Endothelial cell of umbilical vein (primary cell): ENCODE data around the gene B3GALT6. TPM values are rescaled to one million over a fixed set of nuclear protein-coding genes. Genes with fewer than 3 reads are reported as not detected.

Experiments used
- BruUV-seq: library from RNA; stranded (reverse); fragments of 400-500 nt; replicated peaks from 2 replicates; lab custom pipeline; 2021; lab: Mats Ljungman, UMichigan
- CTCF ChIA-PET: fragments of 300-600, 350-600 bp; sonication (Branson Sonifier 250); formaldehyde crosslinking; loops from one replicate; lab custom pipeline; 2021; ENCODE audit warnings: antibody characterized with exemption, inconsistent platforms; lab: Charles Lee
- POLR2A ChIA-PET: fragments of 300-600, 350-600 bp; sonication (Branson Sonifier 250); formaldehyde crosslinking; loops from one replicate; lab custom pipeline; 2021; ENCODE audit warnings: antibody characterized with exemption, inconsistent platforms; lab: Charles Lee
- DNase-seq: peaks from one replicate; pipeline ENCODE4 v3.0.0-alpha.2; 2011; ENCODE audit warnings: low read depth, low spot score
- FAIRE-seq: peaks from 2 replicates; lab custom pipeline; 2011; peaks lifted over from hg19 to GRCh38; lab: Jason Lieb, UNC
- H2AFZ ChIP-seq: 2 replicates; pipeline ENCODE4 v1.6.0; 2012; ENCODE audit warnings: low read depth, low read length, control low read depth, inconsistent platforms
- H3K27ac ChIP-seq: 2 replicates; pipeline ENCODE4 v1.5.1; 2011; ENCODE audit warnings: low read depth, mild to moderate bottlenecking, control low read depth, low read length, moderate library complexity; ENCODE audit not compliant: insufficient read depth
- H3K27me3 ChIP-seq, 2 experiments: 2 replicates each; pipeline versions ENCODE4 v1.6.0 to v1.6.1; 2011; ENCODE audit warnings: low read length in 2 of 2, mixed read lengths in 1 of 2; ENCODE audit not compliant: control insufficient read depth in 2 of 2, insufficient read depth in 2 of 2
- H3K36me3 ChIP-seq, 2 experiments: 2 replicates in 1 of 2; 3 replicates in 1 of 2; pipeline ENCODE4 v1.5.1; 2011; ENCODE audit warnings: low read length in 2 of 2, mild to moderate bottlenecking in 1 of 2, moderate library complexity in 1 of 2; ENCODE audit not compliant: control insufficient read depth in 2 of 2, insufficient read depth in 2 of 2; ENCODE audit errors: extremely low read depth in 1 of 2
- H3K4me1 ChIP-seq: 3 replicates; pipeline ENCODE4 v1.5.1; 2011; ENCODE audit warnings: mild to moderate bottlenecking, low read length; ENCODE audit not compliant: control insufficient read depth, insufficient read depth; ENCODE audit errors: extremely low read depth
- H3K4me2 ChIP-seq: 2 replicates; pipeline ENCODE4 v1.6.1; 2011; ENCODE audit warnings: low read length, control low read depth, mixed read lengths; ENCODE audit not compliant: insufficient read depth
- H3K4me3 ChIP-seq, 3 experiments: fragments of 200-600 bp in 1 of 3; sonication (generic), shearing (Covaris generic) in 1 of 3; replicated peaks in 1 of 3; 2 replicates each; pipeline ENCODE4 v1.5.1; 2011 to 2016; ENCODE audit warnings: control low read depth in 3 of 3, low read length in 3 of 3, mild to moderate bottlenecking in 2 of 3, inconsistent platforms in 1 of 3, low read depth in 1 of 3, moderate library complexity in 1 of 3; ENCODE audit not compliant: insufficient read depth in 1 of 3
- H3K79me2 ChIP-seq: 2 replicates; pipeline ENCODE4 v1.6.0; 2012; ENCODE audit warnings: low read length, inconsistent platforms; ENCODE audit not compliant: control insufficient read depth, insufficient read depth
- H3K9ac ChIP-seq: replicated peaks from 2 replicates; pipeline ENCODE3; 2011; ENCODE audit warnings: low read length, control low read depth; ENCODE audit not compliant: insufficient read depth; ENCODE audit errors: extremely low read depth
- H3K9me1 ChIP-seq: replicated peaks from 3 replicates; pipeline ENCODE4 v1.6.0; 2011; ENCODE audit warnings: mild to moderate bottlenecking, low read length; ENCODE audit not compliant: control insufficient read depth, insufficient read depth; ENCODE audit errors: extremely low read depth
- H3K9me3 ChIP-seq: replicated peaks from 2 replicates; pipeline ENCODE4 v1.5.1; 2012; ENCODE audit warnings: low read length, inconsistent platforms; ENCODE audit not compliant: control insufficient read depth, insufficient read depth
- H4K20me1 ChIP-seq: replicated peaks from 2 replicates; pipeline ENCODE3; 2011; ENCODE audit warnings: mild to moderate bottlenecking, low read length; ENCODE audit not compliant: control insufficient read depth, insufficient read depth; ENCODE audit errors: extremely low read depth
- CTCF ChIP-seq, 2 donors: IDR thresholded peaks; 1 replicate in 1 of 2; 2 replicates in 1 of 2; pipeline ENCODE4 v1.5.1; 2011; ENCODE audit warnings: low read length in 2 of 2, mild to moderate bottlenecking in 2 of 2, moderate library complexity in 2 of 2, control low read depth in 1 of 2, inconsistent platforms in 1 of 2, low read depth in 1 of 2; ENCODE audit not compliant: insufficient read depth in 1 of 2; ENCODE audit errors: extremely low read depth in 1 of 2
- EZH2 ChIP-seq: IDR thresholded peaks from 2 replicates; pipeline ENCODE4 v1.6.1; 2012; ENCODE audit warnings: borderline replicate concordance, low read depth, mild to moderate bottlenecking, moderate library complexity, low read length, inconsistent platforms; ENCODE audit not compliant: severe bottlenecking
- FOS ChIP-seq: IDR thresholded peaks from 2 replicates; pipeline ENCODE4 v1.6.1; 2011; ENCODE audit warnings: mild to moderate bottlenecking, low read length, moderate library complexity, borderline replicate concordance; ENCODE audit not compliant: insufficient read depth
- GATA2 ChIP-seq: IDR thresholded peaks from 2 replicates; pipeline ENCODE4 v1.7.0; 2011; ENCODE audit warnings: low read depth, mild to moderate bottlenecking, moderate library complexity, mixed read lengths, low read length; ENCODE audit not compliant: insufficient read length, insufficient read depth
- JUN ChIP-seq: IDR thresholded peaks from 2 replicates; pipeline ENCODE4 v1.6.1; 2011; ENCODE audit warnings: borderline replicate concordance, low read depth; ENCODE audit not compliant: insufficient read length, insufficient read depth
- MAX ChIP-seq: IDR thresholded peaks from 2 replicates; pipeline ENCODE4 v1.6.1; 2011; ENCODE audit not compliant: insufficient read depth, insufficient read length
- MYC ChIP-seq: IDR thresholded peaks from one replicate; pipeline ENCODE4 v1.6.1; 2011; ENCODE audit warnings: mild to moderate bottlenecking, low read depth, low read length
- POLR2A ChIP-seq: IDR thresholded peaks from 2 replicates; pipeline ENCODE4 v1.6.1; 2012; ENCODE audit warnings: low read depth, mild to moderate bottlenecking, control low read depth, low read length
- POLR2AphosphoS5 ChIP-seq: IDR thresholded peaks from 2 replicates; pipeline ENCODE4 v1.6.1; 2012; ENCODE audit warnings: low read depth, mild to moderate bottlenecking, control low read depth, low read length, moderate library complexity; ENCODE audit not compliant: insufficient read depth
- dilution Hi-C: fragments of 300-500 bp; cut with MboI; formaldehyde crosslinking; loops from one replicate; pipeline ENCODE4 v1.15.0; 2019; ENCODE audit warnings: low sequenced_read_pairs; ENCODE audit not compliant: extremely low pct_ligation_motif_present
- intact Hi-C: fragments of 100-400 bp; cut with micrococcal nuclease; formaldehyde crosslinking; loops from one replicate; pipeline ENCODE4 v1.10.0; 2022
- polyA plus RNA-seq, 4 experiments: library from polyadenylated mRNA; depleted of rRNA in 3 of 4; stranded (reverse) in 3 of 4; unstranded in 1 of 4; fragments of >200 nt; gene quantifications; 2 replicates each; pipeline versions ENCODE4 v1.2.1 to v1.2.3, GENCODE V29; 2011 to 2012; ENCODE audit warnings: missing spikeins in 1 of 4
- total RNA-seq: library from RNA; stranded (reverse); gene quantifications from 2 replicates; pipeline ENCODE4 v1.2.3, GENCODE V29; 2021

Gene B3GALT6
- total and polyA plus RNA-seq, 2 donors (not counting 3 experiments of a cell fraction or from before 2014, with no cell fraction given), result 24.6 to 34.1 TPM

GRCh38 chr1:1234180-1234808, 2.3 kb downstream of the B3GALT6 start:
- Histone ChIP-seq H2AFZ (no peak overlapping the region), H3K4me2 (no peak overlapping the region), H3K79me2 (peaks cover 40% of the 10 kb centered on the region), H3K4me1 (peaks cover 6% of the 10 kb centered on the region), H3K36me3 (no peaks in the 10 kb centered on the region), H3K4me3 (no peak overlapping the region), H3K27me3 (no peaks in the 10 kb centered on the region), H3K9me3 (no peaks in the 10 kb centered on the region), H4K20me1 (no peaks in the 10 kb centered on the region), H3K9ac (no peak overlapping the region), H3K27ac (no peak overlapping the region), H3K9me1 (no peaks in the 10 kb centered on the region)
- POLR2A ChIA-PET, result no interaction called here
- no peak for FAIRE-seq
- CTCF ChIA-PET, result no interaction called here
- intact Hi-C loops (no loop called here), dilution Hi-C loops (no loop called here)
- BruUV-seq, result no TSS peak
- no peak for DNase-seq
- no peak for TF ChIP-seq POLR2A
- no peak for TF ChIP-seq GATA2
- no peak for TF ChIP-seq JUN
- TF ChIP-seq MAX, result no peak
- TF ChIP-seq EZH2, result no peak
- no peak for TF ChIP-seq POLR2AphosphoS5
- TF ChIP-seq FOS, result no peak
- no peak for TF ChIP-seq CTCF (IDR thresholded peaks at IDR 0.05; ENCODE audit: extremely low read depth in 1 of 2, insufficient read depth in 1 of 2, low read depth in 1 of 2, low read length in 2 of 2)
- TF ChIP-seq MYC, result no peak
